ENCODE data around the gene EPHA2. TPM values are rescaled to one million over a fixed set of nuclear protein-coding genes. Genes with fewer than 3 reads are reported as not detected.

Gene EPHA2
- total RNA-seq, 1 donor from 2014 or later, result 264 TPM

GRCh38 chr1:16095447-16095846 is 60.4 kb downstream of the EPHA2 start:
- TF ChIP-seq POLR2A (IDR thresholded peaks at IDR 0.05), result no peak
- no peak for TF ChIP-seq POLR2AphosphoS5 (IDR thresholded peaks at IDR 0.05; ENCODE audit: insufficient read depth in 1 of 2, low read depth in 1 of 2)
- TF ChIP-seq CTCF (IDR thresholded peaks at IDR 0.05), result no peak
- H3K27me3 ChIP-seq, result no peaks in the 10 kb centered on the region
- no peak overlapping the region for H3K4me3 ChIP-seq
- no peaks in the 10 kb centered on the region for H3K9me3 ChIP-seq
- H3K4me1 ChIP-seq, result peaks cover 8% of the 10 kb centered on the region
- intact Hi-C loops (cut with DNase I), result no loop called here
- DNase-seq (ENCODE audit: extremely low spot score in 2 of 2), result no peak
- H3K27ac ChIP-seq, result no peak overlapping the region
- no peaks in the 10 kb centered on the region for H3K36me3 ChIP-seq

- no peak for TF ChIP-seq POLR2AphosphoS5 (IDR thresholded peaks at IDR 0.05; ENCODE audit: insufficient read depth in 1 of 2, low read depth in 1 of 2)
- no peak for TF ChIP-seq POLR2A (IDR thresholded peaks at IDR 0.05)
- no peak for TF ChIP-seq CTCF (IDR thresholded peaks at IDR 0.05)
- no peak overlapping the region for H3K27ac ChIP-seq
- H3K36me3 ChIP-seq, result no peaks in the 10 kb centered on the region
- intact Hi-C loops (cut with DNase I), result no loop called here
- no peaks in the 10 kb centered on the region for H3K27me3 ChIP-seq
- no peaks in the 10 kb centered on the region for H3K9me3 ChIP-seq
- peaks cover 8% of the 10 kb centered on the region for H3K4me1 ChIP-seq
- H3K4me3 ChIP-seq, result no peak overlapping the region
- DNase-seq (ENCODE audit: extremely low spot score in 2 of 2), result no peak
Measured at GRCh38 chr1:16094453-16095158, 61.3 kb downstream of the EPHA2 start.

- Histone ChIP-seq H3K4me1 (peaks cover 8% of the 10 kb centered on the region), H3K27ac (no peak overlapping the region), H3K9me3 (no peaks in the 10 kb centered on the region), H3K36me3 (no peaks in the 10 kb centered on the region), H3K4me3 (no peak overlapping the region), H3K27me3 (no peaks in the 10 kb centered on the region)
- TF ChIP-seq POLR2AphosphoS5 (IDR thresholded peaks at IDR 0.05; ENCODE audit: insufficient read depth in 1 of 2, low read depth in 1 of 2), result no peak
- TF ChIP-seq POLR2A (IDR thresholded peaks at IDR 0.05), result no peak
- TF ChIP-seq CTCF (IDR thresholded peaks at IDR 0.05), result no peak
- intact Hi-C loops (cut with DNase I), result no loop called here
- no peak for DNase-seq (ENCODE audit: extremely low spot score in 2 of 2)
Measured at GRCh38 chr1:16093611-16094010, 62.3 kb downstream of the EPHA2 start.

- no peaks in the 10 kb centered on the region for H3K27me3 ChIP-seq
- no peak for DNase-seq (ENCODE audit: extremely low spot score in 2 of 2)
- H3K9me3 ChIP-seq, result no peaks in the 10 kb centered on the region
- peaks cover 13% of the 10 kb centered on the region for H3K4me1 ChIP-seq
- H3K27ac ChIP-seq, result no peak overlapping the region
- no peaks in the 10 kb centered on the region for H3K36me3 ChIP-seq
- intact Hi-C loops (cut with DNase I), result no loop called here
- TF ChIP-seq POLR2AphosphoS5 (IDR thresholded peaks at IDR 0.05; ENCODE audit: insufficient read depth in 1 of 2, low read depth in 1 of 2), result no peak
- no peak for TF ChIP-seq CTCF (IDR thresholded peaks at IDR 0.05)
- TF ChIP-seq POLR2A (IDR thresholded peaks at IDR 0.05), result no peak
- no peak overlapping the region for H3K4me3 ChIP-seq
Measured at GRCh38 chr1:16092923-16093511, 62.9 kb downstream of the EPHA2 start.
